Body of pancreas (tissue), 4 donors: ENCODE results near the gene MAD1L1. TPM values are rescaled to one million over a fixed set of nuclear protein-coding genes. Genes with fewer than 3 reads are reported as not detected.

Experiments
- ATAC-seq: fragments of 150-250 bp; one replicate; pipeline ENCODE4 v1.9.1; 2016
- DNase-seq, 4 donors: peaks; one replicate each; pipeline ENCODE4 v3.0.0-alpha.2; 2019
- H3K27ac ChIP-seq, 4 donors: fragments of 200-600 bp; sonication (generic); 1 replicate in 3 of 4; 2 replicates in 1 of 4; pipeline versions ENCODE4 v1.5.1 to v1.6.1; 2016 to 2019; ENCODE audit warnings: mild to moderate bottlenecking in 1 of 4, mixed read lengths in 1 of 4, moderate library complexity in 1 of 4
- H3K27me3 ChIP-seq, 2 donors: fragments of 200-600 bp; sonication (generic); one replicate each; pipeline ENCODE4 v1.6.0; 2016; ENCODE audit warnings: mild to moderate bottlenecking in 1 of 2
- H3K36me3 ChIP-seq, 2 donors: fragments of 200-600 bp; sonication (generic); replicated peaks in 1 of 2; 2 replicates each; pipeline ENCODE4 v1.5.1; 2016; ENCODE audit warnings: low read depth in 2 of 2; ENCODE audit not compliant: insufficient read depth in 1 of 2
- H3K4me1 ChIP-seq: fragments of 200-600 bp; sonication (generic); one replicate; pipeline ENCODE4 v1.6.0; 2016
- H3K4me3 ChIP-seq, 2 donors: fragments of 200-600 bp; sonication (generic); 1 replicate in 1 of 2; 2 replicates in 1 of 2; pipeline ENCODE4 v1.5.1; 2016 to 2019
- H3K9me3 ChIP-seq, 3 donors: fragments of 200-600 bp; sonication (generic); 1 replicate in 2 of 3; 2 replicates in 1 of 3; pipeline ENCODE4 v1.5.1; 2016
- CTCF ChIP-seq, 7 experiments: fragments of 450-650 bp in 4 of 7; fragments of 200-600 bp in 3 of 7; sonication (generic) in 3 of 7; IDR thresholded peaks; one replicate each; pipeline ENCODE4 v1.5.1; 2016 to 2019; ENCODE audit warnings: antibody characterized with exemption in 7 of 7
- POLR2A ChIP-seq, 3 donors: fragments of 450-650 bp; IDR thresholded peaks; one replicate each; pipeline ENCODE4 v1.6.1; 2016; ENCODE audit warnings: antibody characterized with exemption in 3 of 3, mild to moderate bottlenecking in 2 of 3
- WGBS, 2 donors: methylation state at CpG; one replicate each; pipeline ENCODE4 v1.1.5; 2017; 5-methylcytosine and 5-hydroxymethylcytosine counted together
- intact Hi-C: fragments of 100-400 bp; cut with DNase I; formaldehyde crosslinking; loops from one replicate; pipeline ENCODE4 v1.15.1; 2023
- total RNA-seq, 2 donors: library from RNA; depleted of rRNA; stranded (reverse); fragments of >200 nt; gene quantifications; one replicate each; pipeline ENCODE4 v1.1.0, GENCODE V29; 2016

The MAD1L1 gene
- total RNA-seq, 2 donors from 2014 or later = 14.0 to 66.9 TPM

- intact Hi-C loops = no loop called here
- TF ChIP-seq CTCF (IDR thresholded peaks at IDR 0.05) (no peak), POLR2A (IDR thresholded peaks at IDR 0.05) (no peak)
Observed at GRCh38 chr7:1906087-1906830, 326.5 kb downstream of the MAD1L1 start.

GRCh38 chr7:1902231-1902855 lies 330.4 kb downstream of the MAD1L1 start:
- WGBS, 2 donors = 85 to 91% methylated on average over 26 of the region's 26 CpGs
- ATAC-seq (no peak), DNase-seq (no peak)
- Histone ChIP-seq H3K4me3 (no peak overlapping the region), H3K27me3 (no peaks in the 10 kb centered on the region), H3K27ac (no peak overlapping the region), H3K9me3 (no peaks in the 10 kb centered on the region), H3K36me3 (no peaks in the 10 kb centered on the region), H3K4me1 (no peaks in the 10 kb centered on the region)
- intact Hi-C loops = no loop called here
- TF ChIP-seq CTCF (IDR thresholded peaks at IDR 0.05) (no peak), POLR2A (IDR thresholded peaks at IDR 0.05) (no peak)

More at GRCh38 chr7:1906087-1906830, 326.5 kb downstream of the MAD1L1 start:
- Histone ChIP-seq H3K4me3 (no peak overlapping the region), H3K27me3 (no peaks in the 10 kb centered on the region), H3K4me1 (no peaks in the 10 kb centered on the region), H3K27ac (no peak overlapping the region), H3K36me3 (no peaks in the 10 kb centered on the region), H3K9me3 (no peaks in the 10 kb centered on the region)
- no peak for ATAC-seq
- DNase-seq = no peak
- WGBS, 2 donors = 97% methylated on average over 24 to 25 of the region's 25 CpGs

GRCh38 chr7:1901431-1902210 lies 331.1 kb downstream of the MAD1L1 start:
- intact Hi-C loops = no loop called here
- Histone ChIP-seq H3K27me3 (no peaks in the 10 kb centered on the region), H3K4me3 (no peak overlapping the region), H3K36me3 (no peaks in the 10 kb centered on the region), H3K4me1 (no peaks in the 10 kb centered on the region), H3K27ac (no peak overlapping the region), H3K9me3 (no peaks in the 10 kb centered on the region)
- 92 to 100% methylated on average over 4 to 13 of the region's 18 CpGs for WGBS, 2 donors
- TF ChIP-seq CTCF (IDR thresholded peaks at IDR 0.05) (no peak), POLR2A (IDR thresholded peaks at IDR 0.05) (no peak)
- DNase-seq (no peak), ATAC-seq (no peak)

- H3K4me3 ChIP-seq = no peak overlapping the region
- no peak overlapping the region for H3K27ac ChIP-seq
- intact Hi-C loops = no loop called here
- no peak for TF ChIP-seq POLR2A (IDR thresholded peaks at IDR 0.05)
- ATAC-seq (no peak), DNase-seq (no peak)
- no peaks in the 10 kb centered on the region for H3K27me3 ChIP-seq
- WGBS, 2 donors = 95% methylated on average over 7 to 13 of the region's 13 CpGs
- no peaks in the 10 kb centered on the region for H3K4me1 ChIP-seq
- H3K9me3 ChIP-seq = no peaks in the 10 kb centered on the region
- no peaks in the 10 kb centered on the region for H3K36me3 ChIP-seq
Observed at GRCh38 chr7:1900847-1901246, 331.9 kb downstream of the MAD1L1 start.
